ENCODE results near the gene MSI2.

DNA sequence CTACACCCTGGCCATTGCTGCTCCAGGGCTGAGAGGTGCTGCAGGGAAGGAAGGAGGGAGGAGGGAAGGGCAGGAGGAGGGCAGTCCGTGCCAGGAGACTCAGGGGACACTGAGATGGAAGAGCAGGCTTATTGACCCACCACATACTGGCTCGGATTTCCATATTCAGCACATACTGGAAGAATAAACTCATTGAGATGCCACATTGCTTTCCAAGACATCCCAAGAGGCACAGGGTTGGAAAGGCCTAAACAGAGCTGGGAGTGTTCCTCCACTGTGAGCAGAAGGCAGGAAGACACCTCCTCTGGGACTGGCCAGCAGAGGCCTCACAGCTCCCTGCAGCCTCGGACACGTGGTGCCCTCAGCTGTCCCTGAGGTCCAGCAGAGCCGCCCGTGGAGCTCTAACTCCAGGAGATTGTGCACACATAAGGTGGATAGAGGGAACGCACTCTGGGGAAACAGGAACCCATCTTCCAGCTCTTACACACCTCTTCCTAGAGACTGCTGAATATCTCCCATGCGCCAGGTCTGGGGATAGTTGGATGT, 471.4 kb downstream of the MSI2 start:
- TF ChIP-seq, protein P1, sequence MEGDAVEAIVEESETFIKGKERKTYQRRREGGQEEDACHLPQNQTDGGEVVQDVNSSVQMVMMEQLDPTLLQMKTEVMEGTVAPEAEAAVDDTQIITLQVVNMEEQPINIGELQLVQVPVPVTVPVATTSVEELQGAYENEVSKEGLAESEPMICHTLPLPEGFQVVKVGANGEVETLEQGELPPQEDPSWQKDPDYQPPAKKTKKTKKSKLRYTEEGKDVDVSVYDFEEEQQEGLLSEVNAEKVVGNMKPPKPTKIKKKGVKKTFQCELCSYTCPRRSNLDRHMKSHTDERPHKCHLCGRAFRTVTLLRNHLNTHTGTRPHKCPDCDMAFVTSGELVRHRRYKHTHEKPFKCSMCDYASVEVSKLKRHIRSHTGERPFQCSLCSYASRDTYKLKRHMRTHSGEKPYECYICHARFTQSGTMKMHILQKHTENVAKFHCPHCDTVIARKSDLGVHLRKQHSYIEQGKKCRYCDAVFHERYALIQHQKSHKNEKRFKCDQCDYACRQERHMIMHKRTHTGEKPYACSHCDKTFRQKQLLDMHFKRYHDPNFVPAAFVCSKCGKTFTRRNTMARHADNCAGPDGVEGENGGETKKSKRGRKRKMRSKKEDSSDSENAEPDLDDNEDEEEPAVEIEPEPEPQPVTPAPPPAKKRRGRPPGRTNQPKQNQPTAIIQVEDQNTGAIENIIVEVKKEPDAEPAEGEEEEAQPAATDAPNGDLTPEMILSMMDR (IDR thresholded peaks at IDR 0.05) = no peak
- no peak for TF ChIP-seq POLR2A (IDR thresholded peaks at IDR 0.05)
